NCI-H2196 treated with DMSO at 0.1 percent for 48 hours (cell line): Measurements from ENCODE around the gene SVEP1.
"Not testable (repeated sequence)": the region's sequence is repeated elsewhere in the genome, so short reads cannot be mapped to it uniquely, and the experiment has no call there.

Experiments
- DNase-seq: peaks from one replicate; lab custom pipeline; 2025; ENCODE audit not compliant: unreplicated experiment; lab: John Stamatoyannopoulos, UW

SVEP1 gene

DNA sequence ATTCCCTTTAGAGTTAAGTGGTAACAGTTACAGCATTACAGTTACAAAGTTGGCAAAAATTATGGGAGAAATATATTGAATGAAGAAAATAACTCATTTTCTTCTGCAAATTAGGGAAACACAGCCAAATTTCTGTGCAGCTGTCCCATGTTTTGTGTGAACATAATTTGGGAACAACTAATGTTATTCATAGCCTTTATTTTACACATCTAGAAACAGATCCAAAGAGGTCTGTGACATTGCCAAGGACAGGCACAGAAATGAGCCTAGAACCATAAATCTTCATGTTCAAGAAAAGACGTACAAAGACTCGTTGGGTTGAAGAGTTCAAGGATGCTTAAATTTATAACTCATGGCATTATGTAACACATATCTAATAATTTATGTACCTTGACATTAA is 127.8 kb downstream of the SVEP1 start:
- DNase-seq, result no peak

DNA sequence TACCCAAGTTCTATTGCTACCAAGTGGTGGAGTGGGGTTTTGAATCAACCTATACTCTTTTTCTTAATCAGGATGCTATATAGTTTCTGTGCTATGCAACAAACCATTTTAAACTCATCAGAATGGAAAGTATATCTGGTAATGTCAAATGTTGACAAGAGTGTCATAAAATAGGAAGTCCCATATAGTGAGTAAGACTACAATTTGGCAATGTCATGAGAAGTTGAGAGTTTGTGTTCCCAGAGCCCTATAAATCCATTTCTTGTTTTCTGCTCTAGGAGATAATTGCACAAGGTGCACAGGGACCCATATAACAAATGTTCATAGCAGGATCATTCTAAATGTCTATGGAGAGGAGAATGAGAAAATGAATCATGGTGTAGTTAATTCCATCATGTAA is 132.1 kb downstream of the SVEP1 start:
- no peak for DNase-seq

- no peak for DNase-seq
These were observed 133.4 kb downstream of the SVEP1 start for GRCh38 chr9:110446171-110446570.

DNA sequence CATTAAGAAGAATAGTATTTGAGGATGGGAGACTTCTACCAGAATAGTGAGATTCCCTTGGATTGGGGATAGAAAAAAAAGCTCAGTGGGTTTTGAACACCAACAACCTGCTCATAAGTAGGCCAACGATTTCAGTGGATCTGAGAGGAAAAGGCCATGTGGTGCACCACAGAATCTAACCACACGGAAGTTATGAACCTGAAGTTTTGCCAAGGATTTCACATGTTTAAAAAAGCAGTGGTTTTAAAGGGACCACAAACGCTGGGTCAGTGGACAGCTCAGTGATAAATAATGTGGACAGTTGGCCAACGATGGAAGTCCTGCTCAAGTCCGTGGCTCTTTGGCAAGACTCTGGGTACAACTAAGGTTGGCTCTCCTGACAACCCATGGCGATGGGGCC is 134.6 kb downstream of the SVEP1 start:
- no peak for DNase-seq

- no peak for DNase-seq
These were observed 135.7 kb downstream of the SVEP1 start for GRCh38 chr9:110443866-110444220.

DNA sequence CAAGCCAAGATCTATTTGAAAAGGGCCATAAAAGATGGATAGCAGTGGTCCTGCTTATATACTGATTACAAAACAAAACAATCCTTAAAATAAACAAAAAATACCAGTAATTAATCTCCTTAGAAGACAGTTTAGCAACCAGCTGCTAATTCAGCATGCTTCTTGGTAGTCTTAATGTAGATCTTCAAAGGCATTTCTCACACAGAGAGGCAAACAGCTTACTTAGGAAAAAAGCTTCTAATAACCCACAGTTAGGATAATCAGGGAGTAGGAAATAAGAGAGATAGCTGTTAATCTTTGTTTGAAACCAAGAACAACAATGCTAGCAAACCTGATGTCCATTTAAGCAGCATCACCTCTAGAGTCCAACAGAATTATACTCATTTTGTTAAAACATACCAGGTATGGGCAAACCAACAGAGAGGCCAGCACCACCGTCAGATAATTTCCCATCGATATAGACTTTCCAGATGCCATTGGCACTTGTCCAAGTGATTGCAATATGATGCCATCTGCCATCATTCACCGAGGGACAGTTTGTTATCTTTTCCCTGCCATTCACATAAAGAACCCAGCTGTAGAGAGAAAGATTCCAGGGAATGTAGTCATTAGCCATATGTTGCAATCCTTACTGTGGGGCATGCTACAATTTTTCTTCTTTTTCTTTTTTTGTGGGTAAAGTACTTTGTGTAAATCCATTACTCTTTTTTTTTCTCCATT is 136.2 kb downstream of the SVEP1 start:
- DNase-seq, result no peak

DNA sequence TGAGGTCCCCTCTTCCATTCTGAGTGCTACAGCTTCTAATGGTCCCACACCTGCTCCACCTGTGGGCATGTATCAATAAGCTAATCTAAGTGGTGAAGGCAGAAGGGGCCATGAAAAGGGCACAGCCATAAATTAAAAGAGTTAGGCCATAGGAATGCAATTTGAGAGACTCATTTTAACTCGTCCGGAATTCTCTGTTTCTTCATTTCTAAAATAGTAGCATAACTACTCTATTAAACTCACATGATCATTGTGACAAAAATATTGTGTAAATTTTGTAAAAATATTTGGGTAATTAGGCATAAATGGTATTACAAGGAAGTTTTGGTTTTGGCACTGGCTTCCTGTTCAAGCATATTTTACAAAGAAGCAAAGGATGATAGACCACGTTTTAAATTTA is 138.7 kb downstream of the SVEP1 start:
- DNase-seq, result no peak

GRCh38 chr9:110440172-110440571 is 139.4 kb downstream of the SVEP1 start:
- no peak for DNase-seq

- no peak for DNase-seq
These were observed 147.3 kb downstream of the SVEP1 start for GRCh38 chr9:110432253-110432652.

GRCh38 chr9:110429453-110429852 is 150.1 kb downstream of the SVEP1 start:
- DNase-seq, result no peak

DNA sequence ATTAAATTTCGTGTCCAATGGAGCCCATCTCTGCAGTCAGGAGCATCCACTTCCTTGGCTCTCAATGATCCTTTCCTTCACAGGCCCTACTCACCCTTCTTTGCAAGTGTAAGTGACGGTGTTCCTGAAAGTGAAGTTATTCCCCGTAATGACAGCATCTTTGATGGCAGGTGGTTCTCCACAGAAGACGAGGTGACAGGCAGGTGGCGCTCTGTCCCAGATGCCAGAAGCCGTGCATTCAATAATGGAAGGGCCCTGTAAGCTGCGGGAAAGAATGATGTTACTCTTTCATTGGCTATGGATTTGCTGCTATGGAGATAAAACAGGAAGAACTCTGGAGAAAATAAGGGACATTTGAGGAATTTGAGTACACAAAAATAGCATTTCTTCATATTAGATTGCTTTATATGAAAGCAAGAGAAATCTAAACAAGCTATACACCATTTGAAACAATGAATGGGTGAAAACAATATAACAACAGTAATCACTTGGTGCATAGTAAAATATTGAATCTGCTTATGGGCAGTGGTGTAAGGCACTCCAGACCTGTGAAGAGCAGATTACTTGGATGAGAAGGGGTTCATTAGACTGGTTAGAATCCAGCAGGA is 151.9 kb downstream of the SVEP1 start:
- no peak for DNase-seq

DNA sequence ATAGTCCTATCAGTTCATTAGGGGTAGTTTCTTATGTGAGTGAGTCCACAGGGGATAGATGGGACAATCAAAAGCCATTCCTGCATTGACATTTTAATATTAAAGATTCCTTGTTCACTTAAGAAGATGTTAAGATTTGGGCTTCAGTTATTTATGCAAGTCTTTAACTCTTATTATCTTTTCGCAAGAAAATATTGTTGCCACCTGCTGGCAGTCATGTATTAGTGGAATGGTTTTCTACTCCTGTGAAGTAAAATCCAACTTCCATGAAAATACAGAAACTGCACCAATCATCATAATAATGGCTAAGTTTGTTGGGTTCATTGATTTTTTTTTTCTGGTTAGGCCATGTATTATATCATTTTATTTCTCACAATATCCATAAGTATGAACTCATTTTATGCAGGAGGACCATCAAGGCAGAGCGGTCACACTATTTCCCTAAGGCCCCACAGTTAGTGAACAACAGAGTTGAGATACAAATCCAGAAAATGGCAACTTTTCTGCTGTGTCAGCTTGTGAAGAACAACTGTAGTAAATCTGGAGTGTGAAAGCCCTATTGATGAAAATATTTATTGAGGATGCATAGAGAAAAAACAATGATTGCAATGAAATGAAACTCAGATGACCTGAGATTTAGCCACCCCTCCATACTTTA is 153.4 kb downstream of the SVEP1 start:
- no peak for DNase-seq

DNA sequence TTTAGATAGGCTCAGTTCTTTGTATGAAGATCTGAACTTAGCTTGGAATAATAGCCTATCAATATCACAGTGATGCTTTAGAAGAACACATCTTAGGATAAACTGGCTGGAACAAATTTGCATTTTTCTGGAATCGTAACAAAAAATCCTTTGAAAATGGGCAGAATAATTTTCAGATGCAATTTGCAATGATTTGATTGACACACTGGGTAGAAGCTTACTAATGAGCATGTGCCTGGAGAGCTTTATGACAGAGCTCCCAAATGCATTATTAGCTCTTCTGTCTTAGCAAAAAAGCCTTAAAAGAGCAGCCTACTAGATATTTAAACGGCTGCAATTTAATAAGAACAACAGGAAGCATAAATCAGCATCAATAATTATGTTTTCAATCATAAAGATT is 165.1 kb downstream of the SVEP1 start:
- no peak for DNase-seq

GRCh38 chr9:110410961-110411360 is 168.6 kb downstream of the SVEP1 start:
- no peak for DNase-seq

DNA sequence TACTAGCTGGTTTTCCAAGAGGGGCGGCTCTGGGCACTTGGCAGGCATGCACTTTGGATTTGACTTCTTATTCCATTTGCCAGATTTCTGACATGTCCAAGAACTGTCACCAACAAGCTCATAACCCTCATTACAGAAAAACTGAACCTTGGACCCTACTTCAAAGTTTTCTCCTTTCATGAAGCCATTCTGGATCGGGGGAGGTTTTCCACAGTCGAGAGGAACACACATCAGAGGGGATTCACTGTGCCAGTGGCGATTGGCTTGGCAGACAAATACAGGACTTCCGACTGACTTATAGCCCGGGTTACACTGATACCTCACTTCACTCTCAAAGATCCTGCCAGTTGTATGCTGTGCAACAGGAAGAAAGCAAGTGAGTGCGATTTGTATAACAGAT is 170.9 kb downstream of the SVEP1 start:
- DNase-seq, result no peak

DNA sequence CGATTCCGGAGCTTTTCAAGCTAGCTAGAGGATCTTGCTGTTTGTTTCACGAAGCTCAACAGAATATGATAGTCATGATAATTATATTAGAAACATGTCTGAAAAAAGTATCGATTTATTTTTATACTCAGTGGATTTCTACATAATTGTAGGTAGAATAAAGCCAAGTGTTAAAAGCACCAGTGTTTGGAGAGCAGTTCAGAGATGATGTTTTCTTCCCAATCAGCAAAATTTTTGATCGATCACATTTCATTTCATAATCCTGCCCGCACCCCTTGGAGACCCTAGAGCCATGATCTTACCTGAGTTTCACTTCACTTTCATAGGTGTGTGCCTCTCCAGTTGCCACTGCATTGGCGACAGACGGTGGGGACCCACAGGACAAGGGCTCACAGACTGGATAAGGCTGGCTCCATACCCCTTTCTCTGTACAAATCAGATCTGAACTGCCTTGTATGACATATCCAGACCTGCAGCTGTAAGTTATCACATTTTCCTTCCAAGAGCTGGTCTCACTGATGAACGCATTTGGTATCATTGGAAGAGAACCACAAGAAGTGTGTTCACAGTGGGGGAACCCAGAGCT is 173.6 kb downstream of the SVEP1 start:
- no peak for DNase-seq

- no peak for DNase-seq
These were observed 175.1 kb downstream of the SVEP1 start for GRCh38 chr9:110404473-110404872.

GRCh38 chr9:110399983-110400382 is 179.6 kb downstream of the SVEP1 start:
- no peak for DNase-seq

GRCh38 chr9:110398992-110399391 is 180.5 kb downstream of the SVEP1 start:
- DNase-seq, result not testable (repeated sequence)

DNA sequence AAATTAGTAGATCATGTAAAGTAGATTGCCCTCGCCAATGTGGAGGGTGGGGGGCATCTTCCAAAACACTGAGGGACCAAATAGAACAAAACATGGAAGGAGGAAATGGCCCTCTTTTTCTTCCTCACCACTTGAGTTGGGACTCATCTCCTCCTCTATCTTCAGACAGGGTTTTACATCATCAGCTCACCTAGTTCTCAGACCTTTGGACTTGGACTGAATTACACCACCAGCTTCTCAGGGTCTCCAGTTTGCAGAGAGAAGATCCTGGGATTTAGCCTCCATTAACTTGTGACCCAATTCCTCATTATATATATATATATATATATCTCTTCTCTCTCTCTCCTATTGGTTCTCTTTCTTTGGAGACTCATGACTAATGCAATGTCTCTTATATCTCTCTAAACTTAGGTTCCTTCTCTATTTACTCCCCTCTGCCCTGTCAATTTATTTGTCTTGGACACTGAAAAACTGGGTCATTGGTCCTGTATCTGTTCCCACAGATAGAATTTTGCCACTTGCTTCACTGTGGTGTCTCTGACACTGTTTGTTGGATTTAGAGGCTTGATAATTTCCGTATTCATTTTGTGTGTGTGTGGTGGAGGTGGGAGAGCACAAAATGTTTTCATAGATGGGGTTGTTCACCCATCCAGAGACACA is 187.6 kb downstream of the SVEP1 start:
- no peak for DNase-seq

DNA sequence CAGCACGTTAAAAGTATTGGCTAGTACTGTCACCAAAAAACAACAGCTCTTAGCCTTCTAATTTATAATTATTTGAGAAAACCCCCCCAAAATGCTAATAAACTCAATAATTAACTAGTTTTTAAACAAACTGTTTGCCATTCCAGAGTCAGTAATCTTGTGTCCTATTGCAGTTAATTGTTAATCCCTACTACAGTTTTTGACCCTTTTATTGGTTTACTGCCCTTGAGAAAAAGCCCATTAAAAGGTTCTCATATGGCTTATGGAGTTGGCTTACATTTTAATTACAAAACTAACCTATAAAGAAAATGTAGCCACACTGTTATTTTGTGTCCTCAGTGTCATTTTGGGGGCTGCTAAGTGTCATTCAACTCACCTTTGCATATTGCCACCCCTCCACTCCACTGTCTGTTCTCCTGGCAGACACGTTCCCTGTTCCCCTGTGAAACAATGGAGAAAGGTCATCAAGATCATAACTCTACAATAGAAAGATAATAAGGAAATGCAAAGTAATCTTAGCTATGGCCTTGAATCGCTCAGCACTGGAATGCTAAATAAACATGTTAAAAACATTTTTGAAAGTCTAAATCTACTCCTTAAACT is 190.3 kb downstream of the SVEP1 start:
- no peak for DNase-seq
